ENCODE data around the gene BACH2. TPM values are rescaled to one million over a fixed set of nuclear protein-coding genes. Genes with fewer than 3 reads are reported as not detected.

BACH2 gene
- total RNA-seq, 2 experiments from 2014 or later = 73.1 to 78.0 TPM

GRCh38 chr6:90186637-90187371 is 109.8 kb downstream of the BACH2 start:
- Mint-ChIP-seq H3K4me1 (peaks cover 85% of the 10 kb centered on the region), H3K27me3 (no peaks in the 10 kb centered on the region), H3K27ac (peak overlapping the region; percentile 96), H3K9me3 (peaks cover 4% of the 10 kb centered on the region), H3K4me3 (peak overlapping the region; percentile 76), H3K36me3 (peaks cover 35% of the 10 kb centered on the region)
- no peak for DNase-seq

GRCh38 chr6:90186026-90186425 is 110.6 kb downstream of the BACH2 start:
- H3K4me1 Mint-ChIP-seq = peaks cover 85% of the 10 kb centered on the region
- H3K4me3 Mint-ChIP-seq = peak overlapping the region; percentile 76
- no peaks in the 10 kb centered on the region for H3K27me3 Mint-ChIP-seq
- peaks cover 6% of the 10 kb centered on the region for H3K9me3 Mint-ChIP-seq
- H3K36me3 Mint-ChIP-seq = peaks cover 41% of the 10 kb centered on the region
- no peak for DNase-seq
- peak overlapping the region; percentile 96 for H3K27ac Mint-ChIP-seq

- no peaks in the 10 kb centered on the region for H3K27me3 Mint-ChIP-seq
- H3K4me1 Mint-ChIP-seq = peaks cover 72% of the 10 kb centered on the region
- H3K4me3 Mint-ChIP-seq = peak overlapping the region; percentile 57
These were observed 112.0 kb downstream of the BACH2 start for GRCh38 chr6:90184334-90185298.

GRCh38 chr6:90183587-90184333 is 112.9 kb downstream of the BACH2 start:
- Mint-ChIP-seq H3K36me3 (peaks cover 35% of the 10 kb centered on the region), H3K27me3 (no peaks in the 10 kb centered on the region), H3K27ac (peak overlapping the region; percentile 87), H3K4me1 (peaks cover 73% of the 10 kb centered on the region), H3K4me3 (peak overlapping the region; percentile 57), H3K9me3 (peaks cover 7% of the 10 kb centered on the region)
- no peak for DNase-seq

More at GRCh38 chr6:90184334-90185298, 112.0 kb downstream of the BACH2 start:
- Mint-ChIP-seq H3K36me3 (peaks cover 39% of the 10 kb centered on the region), H3K27ac (peak overlapping the region; percentile 87), H3K9me3 (peaks cover 8% of the 10 kb centered on the region)
- no peak for DNase-seq

GRCh38 chr6:90180526-90180925 is 116.1 kb downstream of the BACH2 start:
- Mint-ChIP-seq H3K27me3 (no peaks in the 10 kb centered on the region), H3K4me1 (peaks cover 77% of the 10 kb centered on the region), H3K36me3 (peaks cover 35% of the 10 kb centered on the region), H3K4me3 (no peak overlapping the region), H3K27ac (peak overlapping the region; percentile 21), H3K9me3 (peaks cover 7% of the 10 kb centered on the region)
- no peak for DNase-seq

- H3K36me3 Mint-ChIP-seq = peaks cover 32% of the 10 kb centered on the region
- H3K4me1 Mint-ChIP-seq = peaks cover 79% of the 10 kb centered on the region
- H3K4me3 Mint-ChIP-seq = no peak overlapping the region
- peak overlapping the region; percentile 92 for H3K27ac Mint-ChIP-seq
- DNase-seq = no peak
- H3K9me3 Mint-ChIP-seq = peaks cover 7% of the 10 kb centered on the region
- no peaks in the 10 kb centered on the region for H3K27me3 Mint-ChIP-seq
These were observed 117.2 kb downstream of the BACH2 start for GRCh38 chr6:90179190-90180169.

- no peaks in the 10 kb centered on the region for H3K27me3 Mint-ChIP-seq
- H3K36me3 Mint-ChIP-seq = peaks cover 33% of the 10 kb centered on the region
- H3K27ac Mint-ChIP-seq = peak overlapping the region; percentile 92
- peaks cover 74% of the 10 kb centered on the region for H3K4me1 Mint-ChIP-seq
- peak overlapping the region; percentile 63 for H3K4me3 Mint-ChIP-seq
- peaks cover 7% of the 10 kb centered on the region for H3K9me3 Mint-ChIP-seq
- DNase-seq = no peak
These were observed 118.2 kb downstream of the BACH2 start for GRCh38 chr6:90178384-90178855.

GRCh38 chr6:90177544-90178383 is 118.9 kb downstream of the BACH2 start:
- Mint-ChIP-seq H3K27ac (peak overlapping the region; percentile 92), H3K9me3 (peaks cover 7% of the 10 kb centered on the region), H3K4me3 (peak overlapping the region; percentile 63), H3K36me3 (peaks cover 38% of the 10 kb centered on the region), H3K27me3 (no peaks in the 10 kb centered on the region), H3K4me1 (peaks cover 74% of the 10 kb centered on the region)
- no peak for DNase-seq

- H3K27ac Mint-ChIP-seq = peak overlapping the region; percentile 93
- no peaks in the 10 kb centered on the region for H3K27me3 Mint-ChIP-seq
- H3K4me3 Mint-ChIP-seq = peak overlapping the region; percentile 63
- peaks cover 8% of the 10 kb centered on the region for H3K9me3 Mint-ChIP-seq
- H3K36me3 Mint-ChIP-seq = peaks cover 38% of the 10 kb centered on the region
- H3K4me1 Mint-ChIP-seq = peaks cover 72% of the 10 kb centered on the region
- peak; percentile 78 for DNase-seq
These were observed 120.8 kb downstream of the BACH2 start for GRCh38 chr6:90175627-90176538.

- Mint-ChIP-seq H3K36me3 (peaks cover 49% of the 10 kb centered on the region), H3K27me3 (no peaks in the 10 kb centered on the region), H3K27ac (peak overlapping the region; percentile 83), H3K9me3 (peaks cover 11% of the 10 kb centered on the region), H3K4me1 (peaks cover 85% of the 10 kb centered on the region), H3K4me3 (peak overlapping the region; percentile 46)
- no peak for DNase-seq
These were observed 123.2 kb downstream of the BACH2 start for GRCh38 chr6:90173262-90173925.

- H3K27me3 Mint-ChIP-seq = no peaks in the 10 kb centered on the region
- peaks cover 73% of the 10 kb centered on the region for H3K36me3 Mint-ChIP-seq
- peaks cover 11% of the 10 kb centered on the region for H3K9me3 Mint-ChIP-seq
- peaks cover 72% of the 10 kb centered on the region for H3K4me1 Mint-ChIP-seq
- H3K27ac Mint-ChIP-seq = peak overlapping the region; percentile 47
- DNase-seq = no peak
- H3K4me3 Mint-ChIP-seq = no peak overlapping the region
These were observed 126.0 kb downstream of the BACH2 start for GRCh38 chr6:90170601-90171000.

GRCh38 chr6:90169374-90169773 is 127.3 kb downstream of the BACH2 start:
- H3K27me3 Mint-ChIP-seq = no peaks in the 10 kb centered on the region
- peak overlapping the region; percentile 46 for H3K27ac Mint-ChIP-seq
- peaks cover 14% of the 10 kb centered on the region for H3K9me3 Mint-ChIP-seq
- H3K4me3 Mint-ChIP-seq = no peak overlapping the region
- DNase-seq = no peak
- peaks cover 81% of the 10 kb centered on the region for H3K36me3 Mint-ChIP-seq
- peaks cover 65% of the 10 kb centered on the region for H3K4me1 Mint-ChIP-seq
